Measurements from ENCODE around the gene SCEL.

GRCh38 chr13:77516342-77516789, 19.1 kb upstream of the SCEL start:
- no peak for TF ChIP-seq POLR2A (IDR thresholded peaks at IDR 0.05; ENCODE audit: low read depth, low read length)
- TF ChIP-seq MYC (IDR thresholded peaks at IDR 0.05; ENCODE audit: low read depth, low read length): no peak
- TF ChIP-seq POLR2AphosphoS5 (IDR thresholded peaks at IDR 0.05; ENCODE audit: insufficient read depth, low read depth, low read length): peak; percentile 62

All from endothelial cell of umbilical vein (primary cell).